IPS-11a (cell line): ENCODE data around the gene PTGER4.
"Not testable (repeated sequence)": the region's sequence is repeated elsewhere in the genome, so short reads cannot be mapped to it uniquely, and the experiment has no call there.

Experiments used
- H3K4me3 ChIP-seq: one replicate; pipeline ENCODE4 v1.5.1; 2013; ENCODE audit warnings: low read depth, low read length, control low read depth

The PTGER4 gene

GRCh38 chr5:40679913-40680681 is at the start of gene PTGER4:
Gene PTGER4, plus strand, starts transcription at chr5:40679915. Its CDS starts 1,079 bp downstream, at chr5:40680994.
- peak within 1 kb of the TSS; percentile 67 for H3K4me3 ChIP-seq

- H3K4me3 ChIP-seq: no peak overlapping the region
Measured at GRCh38 chr5:40630126-40630525, 49.6 kb upstream of the PTGER4 start.

- no peak overlapping the region for H3K4me3 ChIP-seq
Measured at GRCh38 chr5:40631236-40631635, 48.5 kb upstream of the PTGER4 start.

- no peak overlapping the region for H3K4me3 ChIP-seq
Measured at GRCh38 chr5:40634154-40634553, 45.6 kb upstream of the PTGER4 start.

- no peak overlapping the region for H3K4me3 ChIP-seq
Measured at GRCh38 chr5:40634593-40634992, 45.1 kb upstream of the PTGER4 start.

GRCh38 chr5:40639531-40639930 is 40.2 kb upstream of the PTGER4 start:
- not testable (repeated sequence) for H3K4me3 ChIP-seq

GRCh38 chr5:40646266-40646665 is 33.4 kb upstream of the PTGER4 start:
- no peak overlapping the region for H3K4me3 ChIP-seq

GRCh38 chr5:40648150-40648549 is 31.6 kb upstream of the PTGER4 start:
- no peak overlapping the region for H3K4me3 ChIP-seq

GRCh38 chr5:40649463-40650030 is 30.2 kb upstream of the PTGER4 start:
- H3K4me3 ChIP-seq: no peak overlapping the region

- H3K4me3 ChIP-seq: no peak overlapping the region
Measured at GRCh38 chr5:40651201-40651600, 28.5 kb upstream of the PTGER4 start.

GRCh38 chr5:40652441-40653220 is 27.1 kb upstream of the PTGER4 start:
- H3K4me3 ChIP-seq: no peak overlapping the region

GRCh38 chr5:40653221-40654022 is 26.3 kb upstream of the PTGER4 start:
- no peak overlapping the region for H3K4me3 ChIP-seq

GRCh38 chr5:40654377-40654991 is 25.2 kb upstream of the PTGER4 start:
- H3K4me3 ChIP-seq: no peak overlapping the region

GRCh38 chr5:40655138-40655537 is 24.6 kb upstream of the PTGER4 start:
- no peak overlapping the region for H3K4me3 ChIP-seq

GRCh38 chr5:40656091-40656490 is 23.6 kb upstream of the PTGER4 start:
- not testable (repeated sequence) for H3K4me3 ChIP-seq

GRCh38 chr5:40656766-40657165 is 22.9 kb upstream of the PTGER4 start:
- no peak overlapping the region for H3K4me3 ChIP-seq

- no peak overlapping the region for H3K4me3 ChIP-seq
Measured at GRCh38 chr5:40660751-40661150, 19.0 kb upstream of the PTGER4 start.

GRCh38 chr5:40665635-40666298 is 13.9 kb upstream of the PTGER4 start:
- no peak overlapping the region for H3K4me3 ChIP-seq

GRCh38 chr5:40666657-40667056 is 13.1 kb upstream of the PTGER4 start:
- no peak overlapping the region for H3K4me3 ChIP-seq

GRCh38 chr5:40667161-40667663 is 12.5 kb upstream of the PTGER4 start:
- no peak overlapping the region for H3K4me3 ChIP-seq
